Gastrocnemius medialis (tissue), 4 donors: ENCODE results near the gene IMPA2. TPM values are rescaled to one million over a fixed set of nuclear protein-coding genes. Genes with fewer than 3 reads are reported as not detected.
A peak's percentile ranks its signal among the peaks of the same experiment; 100 is the strongest.

Experiments used
- ATAC-seq, 2 donors: fragments of 150-250 bp; one replicate each; pipeline ENCODE4 v1.9.1; 2016
- DNase-seq, 2 donors: peaks; one replicate each; pipeline ENCODE4 v3.0.0-alpha.2; 2019
- H3K27ac ChIP-seq, 4 donors: fragments of 200-600 bp; sonication (generic); 1 replicate in 1 of 4; 2 replicates in 3 of 4; pipeline ENCODE4 v1.5.1; 2016 to 2018; ENCODE audit warnings: mild to moderate bottlenecking in 2 of 4, moderate library complexity in 1 of 4
- H3K27me3 ChIP-seq, 3 donors: fragments of 200-600 bp; sonication (generic) in 2 of 3; 1 replicate in 1 of 3; 2 replicates in 2 of 3; pipeline versions ENCODE4 v1.5.1 to v1.6.0; 2016 to 2019; ENCODE audit warnings: mild to moderate bottlenecking in 1 of 3, moderate library complexity in 1 of 3
- H3K36me3 ChIP-seq, 2 donors: fragments of 200-600 bp; sonication (generic) in 1 of 2; one replicate each; pipeline ENCODE4 v1.5.1; 2017 to 2018
- H3K4me1 ChIP-seq, 2 donors: fragments of 200-600 bp; sonication (generic) in 1 of 2; one replicate each; pipeline ENCODE4 v1.5.1; 2016 to 2017; ENCODE audit warnings: mild to moderate bottlenecking in 2 of 2
- H3K4me3 ChIP-seq, 4 donors: fragments of 200-600 bp; sonication (generic) in 3 of 4; 1 replicate in 1 of 4; 2 replicates in 3 of 4; pipeline ENCODE4 v1.5.1; 2016 to 2019; ENCODE audit warnings: mild to moderate bottlenecking in 2 of 4
- H3K9me3 ChIP-seq, 3 donors: fragments of 200-600 bp; sonication (generic) in 2 of 3; 1 replicate in 1 of 3; 2 replicates in 2 of 3; pipeline ENCODE4 v1.5.1; 2016 to 2019
- POLR2A ChIP-seq, 2 donors: fragments of 450-650 bp; IDR thresholded peaks; one replicate each; pipeline ENCODE4 v1.6.1; 2017; ENCODE audit warnings: antibody characterized with exemption in 2 of 2, mild to moderate bottlenecking in 2 of 2, moderate library complexity in 2 of 2
- in situ Hi-C, 4 donors: fragments of 200-750 bp; cut with MboI; loops; one replicate each; pipeline versions ENCODE4 v1.15.0 to v1.8.0; 2017; ENCODE audit warnings: low sequenced_read_pairs in 4 of 4
- intact Hi-C: fragments of 100-400 bp; cut with DNase I; formaldehyde crosslinking; loops from one replicate; pipeline ENCODE4 v1.15.1; 2023; ENCODE audit warnings: low total_unique reads
- total RNA-seq, 4 donors: library from RNA; depleted of rRNA; stranded (reverse); fragments of >200 nt; gene quantifications; one replicate each; pipeline versions ENCODE4 v1.1.0 to v1.2.3, GENCODE V29; 2016
- TF ChIP-seq, protein P1 (sequence below), 5 experiments: fragments of 450-650 bp in 3 of 5; fragments of 200-600 bp in 2 of 5; sonication (generic) in 2 of 5; IDR thresholded peaks in 4 of 5; conservative IDR thresholded peaks in 1 of 5; 1 replicate in 4 of 5; 2 replicates in 1 of 5; pipeline ENCODE4 v1.5.1; 2016 to 2019; ENCODE audit warnings: antibody characterized with exemption in 5 of 5, mild to moderate bottlenecking in 3 of 5, moderate library complexity in 3 of 5

The IMPA2 gene
- total RNA-seq, 4 donors from 2014 or later = 245 to 391 (median 274) TPM

DNA sequence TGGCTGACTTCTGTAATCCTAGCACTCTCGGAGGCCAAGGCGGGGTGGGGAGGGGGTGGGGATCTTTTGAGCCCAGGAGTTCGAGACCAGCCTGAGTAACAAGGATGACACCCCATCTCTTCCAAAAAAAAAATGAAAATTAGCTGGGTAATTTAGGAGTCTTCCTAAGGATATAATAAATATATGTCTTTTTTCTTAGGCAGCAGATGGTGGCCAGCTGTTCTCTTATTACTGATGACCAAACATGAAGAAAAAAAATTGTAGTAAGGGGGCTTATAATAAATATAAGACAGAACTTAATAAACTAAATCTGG lies 4.2 kb upstream of the IMPA2 start:
- Histone ChIP-seq H3K9me3 (no peaks in the 10 kb centered on the region), H3K4me1 (peaks cover 6 to 7% of the 10 kb centered on the region in 2 donors), H3K4me3 (no peak overlapping the region), H3K36me3 (no peaks in the 10 kb centered on the region), H3K27me3 (no peaks in the 10 kb centered on the region), H3K27ac (peak overlapping the region in 1 of 4 donors; percentile 13)
- DNase-seq (no peak), ATAC-seq (no peak)
- in situ Hi-C loops (no loop called here), intact Hi-C loops (no loop called here)
- TF ChIP-seq POLR2A (IDR thresholded peaks at IDR 0.05) = no peak
- TF ChIP-seq, protein P1, sequence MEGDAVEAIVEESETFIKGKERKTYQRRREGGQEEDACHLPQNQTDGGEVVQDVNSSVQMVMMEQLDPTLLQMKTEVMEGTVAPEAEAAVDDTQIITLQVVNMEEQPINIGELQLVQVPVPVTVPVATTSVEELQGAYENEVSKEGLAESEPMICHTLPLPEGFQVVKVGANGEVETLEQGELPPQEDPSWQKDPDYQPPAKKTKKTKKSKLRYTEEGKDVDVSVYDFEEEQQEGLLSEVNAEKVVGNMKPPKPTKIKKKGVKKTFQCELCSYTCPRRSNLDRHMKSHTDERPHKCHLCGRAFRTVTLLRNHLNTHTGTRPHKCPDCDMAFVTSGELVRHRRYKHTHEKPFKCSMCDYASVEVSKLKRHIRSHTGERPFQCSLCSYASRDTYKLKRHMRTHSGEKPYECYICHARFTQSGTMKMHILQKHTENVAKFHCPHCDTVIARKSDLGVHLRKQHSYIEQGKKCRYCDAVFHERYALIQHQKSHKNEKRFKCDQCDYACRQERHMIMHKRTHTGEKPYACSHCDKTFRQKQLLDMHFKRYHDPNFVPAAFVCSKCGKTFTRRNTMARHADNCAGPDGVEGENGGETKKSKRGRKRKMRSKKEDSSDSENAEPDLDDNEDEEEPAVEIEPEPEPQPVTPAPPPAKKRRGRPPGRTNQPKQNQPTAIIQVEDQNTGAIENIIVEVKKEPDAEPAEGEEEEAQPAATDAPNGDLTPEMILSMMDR (IDR thresholded peaks at IDR 0.05 in 4 of 5, conservative IDR thresholded peaks at IDR 0.05 in 1 of 5) = no peak

GRCh38 chr18:11978956-11979355 lies 2.4 kb upstream of the IMPA2 start:
- Histone ChIP-seq H3K4me3 (no peak overlapping the region), H3K36me3 (no peaks in the 10 kb centered on the region), H3K27ac (peak overlapping the region; percentile 97 to 100 (median 99)), H3K9me3 (no peaks in the 10 kb centered on the region), H3K27me3 (no peaks in the 10 kb centered on the region), H3K4me1 (peaks cover 14 to 26% of the 10 kb centered on the region in 2 donors)
- ATAC-seq (no peak), DNase-seq (no peak)
- in situ Hi-C loops (no loop called here), intact Hi-C loops (no loop called here)
- TF ChIP-seq, protein P1 (IDR thresholded peaks at IDR 0.05 in 4 of 5, conservative IDR thresholded peaks at IDR 0.05 in 1 of 5) = no peak
- TF ChIP-seq POLR2A (IDR thresholded peaks at IDR 0.05) = no peak

GRCh38 chr18:11980163-11980493 lies 1.2 kb upstream of the IMPA2 start:
- in situ Hi-C loops = no loop called here

GRCh38 chr18:11980494-11981191 lies 664 bp upstream of the IMPA2 start:
- Histone ChIP-seq H3K36me3 (no peaks in the 10 kb centered on the region), H3K9me3 (no peaks in the 10 kb centered on the region), H3K4me3 (peak overlapping the region; percentile 71 to 94 (median 86)), H3K4me1 (peaks cover 20 to 38% of the 10 kb centered on the region in 2 donors), H3K27me3 (no peaks in the 10 kb centered on the region), H3K27ac (peak overlapping the region; percentile 97 to 100 (median 99))
- ATAC-seq (peak; percentile 67 to 72), DNase-seq (peak; percentile 99)
- intact Hi-C loops (loop anchor here (1.0 to 10.0 kb wide), 6 partner anchors 33 to 613 kb away; partner anchors contain the start of genes AFG3L2 and CHMP1B), in situ Hi-C loops (no loop called here)
- TF ChIP-seq, protein P1 (IDR thresholded peaks at IDR 0.05 in 4 of 5, conservative IDR thresholded peaks at IDR 0.05 in 1 of 5) = peak in 4 of 5 experiments; percentile 14 to 41 (median 21)
- peak; percentile 98 to 99 for TF ChIP-seq POLR2A (IDR thresholded peaks at IDR 0.05)

More at GRCh38 chr18:11980163-11980493, 1.2 kb upstream of the IMPA2 start:
- intact Hi-C loops = loop anchor here (2.0 to 10.0 kb wide), 4 partner anchors 47 to 613 kb away; partner anchors contain the start of genes AFG3L2 and CHMP1B
- TF ChIP-seq POLR2A (IDR thresholded peaks at IDR 0.05) = no peak
- TF ChIP-seq, protein P1 (IDR thresholded peaks at IDR 0.05 in 4 of 5, conservative IDR thresholded peaks at IDR 0.05 in 1 of 5) = no peak
- DNase-seq = no peak
- H3K27me3 ChIP-seq = no peaks in the 10 kb centered on the region
- H3K4me1 ChIP-seq = peaks cover 15 to 33% of the 10 kb centered on the region in 2 donors
- peak overlapping the region; percentile 97 to 100 (median 99) for H3K27ac ChIP-seq
- no peaks in the 10 kb centered on the region for H3K9me3 ChIP-seq
- peak overlapping the region; percentile 71 to 94 (median 86) for H3K4me3 ChIP-seq
- H3K36me3 ChIP-seq = no peaks in the 10 kb centered on the region
- ATAC-seq = peak in 1 of 2 donors; percentile 2
